ENCODE results near the gene STARD13. TPM values are rescaled to one million over a fixed set of nuclear protein-coding genes. Genes with fewer than 3 reads are reported as not detected.

Gene STARD13
- total RNA-seq, 1 experiment from 2014 or later: 4.1 TPM

DNA sequence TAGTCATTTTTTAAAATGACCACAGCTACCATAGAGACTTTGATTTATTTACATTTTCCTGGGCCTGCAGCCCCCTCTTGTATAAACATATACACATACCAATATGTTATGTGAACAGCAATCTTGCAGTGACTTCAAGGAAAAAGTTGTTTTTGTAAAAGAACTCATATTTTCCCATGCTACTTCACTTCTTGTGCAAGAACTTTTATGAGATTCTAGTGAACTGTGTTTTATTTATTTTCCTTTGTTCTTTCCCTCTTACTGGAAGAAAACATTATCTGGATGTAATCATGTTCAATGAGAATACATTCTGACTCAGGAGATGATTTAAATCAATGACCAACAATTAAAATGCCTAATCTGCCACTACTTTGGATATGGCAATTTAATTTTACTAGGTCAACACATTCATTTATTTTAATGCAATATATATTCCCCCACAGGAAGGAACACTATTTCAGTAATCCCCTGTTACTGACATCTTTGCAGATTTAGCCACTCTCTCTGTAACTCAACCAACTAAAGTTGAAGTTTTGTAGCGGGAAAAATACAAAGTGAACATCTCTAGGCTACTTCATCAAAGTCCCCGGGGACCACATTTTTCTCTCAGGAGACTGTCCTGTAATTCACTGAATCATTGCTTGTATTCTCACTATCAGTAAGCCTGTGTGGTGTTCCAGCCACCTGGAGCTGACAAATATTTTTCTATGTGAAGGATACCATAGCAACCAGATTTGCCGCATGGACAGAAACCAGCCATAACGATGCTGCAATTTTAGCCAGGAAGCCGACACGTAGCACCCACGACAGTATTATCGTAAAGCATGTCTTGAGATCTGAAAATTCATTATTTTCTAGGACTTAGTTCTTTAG lies 90.5 kb downstream of the STARD13 start:
- ChIA-PET POLR2A (no interaction called here), RAD21 (ENCODE audit: low non-redundant PET in 1 of 2, low total read pairs in 2 of 2, uncharacterized antibody in 2 of 2, unreplicated experiment in 2 of 2) (no interaction called here), CTCF (interaction anchor here (0.6 kb wide), 1 partner anchor 545 kb away, joined by 3 read pairs; no protein-coding TSS in a partner anchor)
- intact Hi-C loops (cut with micrococcal nuclease): no loop called here
- Histone ChIP-seq H3K9me3 (ENCODE audit: control insufficient read depth in 1 of 2, insufficient read depth in 1 of 2, low read depth in 1 of 2, low read length in 2 of 2) (no peaks in the 10 kb centered on the region), H3K36me3 (ENCODE audit: control insufficient read depth in 1 of 2, insufficient read depth in 2 of 2, low read length in 2 of 2) (no peaks in the 10 kb centered on the region), H3K9ac (ENCODE audit: low read length) (no peak overlapping the region), H3K27ac (ENCODE audit: low read depth, low read length) (no peak overlapping the region), H3K4me3 (replicated peaks in 1 of 2; ENCODE audit: low read depth in 1 of 2, low read length in 2 of 2) (no peak overlapping the region), H4K20me1 (ENCODE audit: insufficient read depth) (no peaks in the 10 kb centered on the region), H3K4me1 (ENCODE audit: control insufficient read depth in 1 of 2, insufficient read depth in 2 of 2, low read length in 2 of 2) (no peaks in the 10 kb centered on the region; a peak in 1 of 4 replicates), H3K4me2 (ENCODE audit: low read length) (no peak overlapping the region), H2AFZ (ENCODE audit: low read depth, low read length, poor library complexity, severe bottlenecking) (no peak overlapping the region), H3K79me2 (ENCODE audit: insufficient read depth, low read length) (no peaks in the 10 kb centered on the region), H3K9me2 (ENCODE audit: insufficient read depth) (no peaks in the 10 kb centered on the region), H3K27me3 (ENCODE audit: insufficient read depth, low read length) (no peaks in the 10 kb centered on the region)
- no peak for ATAC-seq
- BruUV-seq (replicated peaks): no TSS peak
- DNase-seq (ENCODE audit: low read depth, low spot score): no peak
- no peak for TF ChIP-seq SP1 (IDR thresholded peaks at IDR 0.05; ENCODE audit: low read depth)
- TF ChIP-seq EZH2phosphoT487 (IDR thresholded peaks at IDR 0.05; ENCODE audit: borderline replicate concordance): no peak
- TF ChIP-seq, protein P1, sequence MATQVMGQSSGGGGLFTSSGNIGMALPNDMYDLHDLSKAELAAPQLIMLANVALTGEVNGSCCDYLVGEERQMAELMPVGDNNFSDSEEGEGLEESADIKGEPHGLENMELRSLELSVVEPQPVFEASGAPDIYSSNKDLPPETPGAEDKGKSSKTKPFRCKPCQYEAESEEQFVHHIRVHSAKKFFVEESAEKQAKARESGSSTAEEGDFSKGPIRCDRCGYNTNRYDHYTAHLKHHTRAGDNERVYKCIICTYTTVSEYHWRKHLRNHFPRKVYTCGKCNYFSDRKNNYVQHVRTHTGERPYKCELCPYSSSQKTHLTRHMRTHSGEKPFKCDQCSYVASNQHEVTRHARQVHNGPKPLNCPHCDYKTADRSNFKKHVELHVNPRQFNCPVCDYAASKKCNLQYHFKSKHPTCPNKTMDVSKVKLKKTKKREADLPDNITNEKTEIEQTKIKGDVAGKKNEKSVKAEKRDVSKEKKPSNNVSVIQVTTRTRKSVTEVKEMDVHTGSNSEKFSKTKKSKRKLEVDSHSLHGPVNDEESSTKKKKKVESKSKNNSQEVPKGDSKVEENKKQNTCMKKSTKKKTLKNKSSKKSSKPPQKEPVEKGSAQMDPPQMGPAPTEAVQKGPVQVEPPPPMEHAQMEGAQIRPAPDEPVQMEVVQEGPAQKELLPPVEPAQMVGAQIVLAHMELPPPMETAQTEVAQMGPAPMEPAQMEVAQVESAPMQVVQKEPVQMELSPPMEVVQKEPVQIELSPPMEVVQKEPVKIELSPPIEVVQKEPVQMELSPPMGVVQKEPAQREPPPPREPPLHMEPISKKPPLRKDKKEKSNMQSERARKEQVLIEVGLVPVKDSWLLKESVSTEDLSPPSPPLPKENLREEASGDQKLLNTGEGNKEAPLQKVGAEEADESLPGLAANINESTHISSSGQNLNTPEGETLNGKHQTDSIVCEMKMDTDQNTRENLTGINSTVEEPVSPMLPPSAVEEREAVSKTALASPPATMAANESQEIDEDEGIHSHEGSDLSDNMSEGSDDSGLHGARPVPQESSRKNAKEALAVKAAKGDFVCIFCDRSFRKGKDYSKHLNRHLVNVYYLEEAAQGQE (IDR thresholded peaks at IDR 0.05; ENCODE audit: low read depth): no peak
- TF ChIP-seq ZNF274 (IDR thresholded peaks at IDR 0.05; ENCODE audit: low read depth, low read length): no peak
- no peak for TF ChIP-seq FOSL1 (IDR thresholded peaks at IDR 0.05; ENCODE audit: low read depth)
- TF ChIP-seq, protein P2, sequence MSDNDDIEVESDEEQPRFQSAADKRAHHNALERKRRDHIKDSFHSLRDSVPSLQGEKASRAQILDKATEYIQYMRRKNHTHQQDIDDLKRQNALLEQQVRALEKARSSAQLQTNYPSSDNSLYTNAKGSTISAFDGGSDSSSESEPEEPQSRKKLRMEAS (IDR thresholded peaks at IDR 0.05): no peak
- TF ChIP-seq SRF (IDR thresholded peaks at IDR 0.05; ENCODE audit: low read depth): no peak
- no peak for TF ChIP-seq CEBPB (IDR thresholded peaks at IDR 0.05; ENCODE audit: low read depth)
- no peak for TF ChIP-seq ELF1 (IDR thresholded peaks at IDR 0.05; ENCODE audit: borderline replicate concordance, low read depth)
- no peak for TF ChIP-seq POLR2AphosphoS5 (IDR thresholded peaks at IDR 0.05; ENCODE audit: low read depth, low read length)
